ENCODE results near the gene DTX3L.

DTX3L gene

GRCh38 chr3:122621112-122621511, 57.0 kb downstream of the DTX3L start:
- DNase-seq (ENCODE audit: low read depth in 1 of 2, low spot score in 1 of 2): no peak
- in situ Hi-C loops (cut with HindIII; ENCODE audit: low pct_unique_long_range_greater_than_20kb, low sequenced_read_pairs): no loop called here
- TF ChIP-seq JUND (IDR thresholded peaks at IDR 0.05; ENCODE audit: low read depth): no peak

DNA sequence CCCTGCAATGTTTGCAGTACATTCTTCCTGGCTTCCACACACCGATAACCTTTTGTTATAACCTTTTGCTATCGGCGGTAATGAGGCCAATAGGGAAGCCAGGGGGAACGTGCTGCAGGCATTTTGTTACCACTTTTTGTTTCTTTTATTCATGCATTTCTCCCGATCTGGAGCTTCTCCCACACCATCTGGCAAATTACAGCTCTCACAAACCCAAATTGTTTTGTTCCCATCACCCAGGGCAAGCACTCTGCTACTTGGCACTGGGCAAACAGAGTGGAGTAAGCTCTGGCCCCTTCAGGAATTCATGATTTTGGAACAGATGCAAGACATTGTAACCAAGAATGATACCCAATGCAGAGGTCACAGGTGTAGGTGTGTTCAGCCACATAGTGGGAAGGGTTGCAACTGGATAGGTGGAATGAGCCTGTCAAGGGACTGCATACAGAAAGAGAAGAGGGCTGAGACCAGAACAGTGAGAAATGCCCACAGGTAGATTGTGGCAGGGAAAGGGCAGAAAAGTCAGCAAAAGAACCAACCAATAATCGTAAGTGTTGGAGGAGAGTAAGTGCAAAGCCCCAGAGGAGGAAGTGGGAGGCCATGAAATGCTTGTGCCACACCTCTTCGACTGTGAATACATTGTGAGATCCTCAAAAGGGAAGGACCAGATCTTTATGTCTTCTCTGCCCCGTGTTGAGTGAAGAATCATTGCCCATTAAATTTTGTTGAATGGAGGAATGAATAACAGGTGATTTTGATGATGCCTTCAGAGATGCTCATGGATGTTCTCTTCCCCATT, 59.1 kb downstream of the DTX3L start:
- no peak for TF ChIP-seq JUND (IDR thresholded peaks at IDR 0.05; ENCODE audit: low read depth)
- DNase-seq (ENCODE audit: low read depth in 1 of 2, low spot score in 1 of 2): no peak

More for the DNA sequence above, 59.1 kb downstream of the DTX3L start:
- in situ Hi-C loops (cut with HindIII; ENCODE audit: low pct_unique_long_range_greater_than_20kb, low sequenced_read_pairs): no loop called here
